HG03354 (cell line): Measurements from ENCODE around the gene GJE1.
"Not testable (repeated sequence)": the region's sequence is repeated elsewhere in the genome, so short reads cannot be mapped to it uniquely, and the experiment has no call there.

Source experiments
- ATAC-seq: cut with Tn5 transposase; IDR thresholded peaks from one replicate; pipeline ENCODE4 v1.9.1; 2021; ENCODE audit warnings: mild to moderate bottlenecking; ENCODE audit not compliant: unreplicated experiment, poor library complexity, severe bottlenecking

GJE1 gene

DNA sequence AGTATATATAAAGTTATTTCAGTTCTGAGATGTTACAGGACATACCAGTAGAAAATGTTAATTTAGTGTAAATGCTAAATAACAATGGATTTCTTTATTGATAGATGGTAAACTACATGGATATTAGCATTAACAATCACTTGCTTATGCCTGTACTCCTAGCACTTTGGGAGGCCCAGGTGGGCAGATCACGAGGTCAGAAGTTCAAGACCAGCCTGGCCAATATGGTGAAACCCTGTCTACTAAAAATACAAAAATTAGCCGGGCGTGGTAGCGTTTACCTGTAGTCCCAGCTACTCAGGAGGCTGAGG is 24.0 kb downstream of the GJE1 start:
- not testable (repeated sequence) for ATAC-seq

DNA sequence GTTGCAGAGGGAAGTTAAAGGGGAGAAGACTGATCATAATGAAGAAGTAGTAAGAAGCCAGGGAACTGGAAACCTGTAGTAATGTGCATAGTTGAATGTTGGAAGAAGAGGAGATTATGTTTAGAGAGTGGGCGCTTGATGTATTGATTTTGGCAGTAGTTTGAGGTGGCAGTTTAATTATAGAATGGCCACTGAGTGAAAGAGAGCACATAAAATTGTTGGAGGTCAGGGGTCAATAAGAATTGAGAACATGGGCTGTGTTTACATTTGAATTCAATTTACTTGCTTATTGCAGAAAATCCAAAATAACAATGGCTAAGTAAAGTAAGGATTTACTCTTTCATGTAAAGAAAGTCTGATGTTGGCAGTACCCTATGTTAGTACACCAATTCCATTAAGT is 30.1 kb downstream of the GJE1 start:
- ATAC-seq, result no peak

DNA sequence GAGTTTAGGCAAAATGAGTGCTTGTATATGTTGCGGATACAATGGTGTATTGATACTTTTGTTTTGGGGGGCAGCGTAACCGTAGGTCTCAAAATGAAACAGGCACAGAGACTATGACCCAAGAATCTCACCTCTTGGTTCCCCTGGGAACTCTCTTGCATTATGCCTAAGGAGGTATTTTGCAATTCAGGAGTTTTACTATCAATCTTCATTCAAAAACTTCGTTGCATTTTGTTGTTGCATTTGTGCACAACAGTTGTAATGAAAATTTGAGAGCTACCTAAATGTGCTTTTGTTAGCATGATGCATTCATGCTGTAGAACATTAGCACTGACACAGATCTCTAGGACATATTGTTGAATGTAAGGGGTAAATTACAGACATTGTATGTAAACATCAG is 32.5 kb downstream of the GJE1 start:
- no peak for ATAC-seq

DNA sequence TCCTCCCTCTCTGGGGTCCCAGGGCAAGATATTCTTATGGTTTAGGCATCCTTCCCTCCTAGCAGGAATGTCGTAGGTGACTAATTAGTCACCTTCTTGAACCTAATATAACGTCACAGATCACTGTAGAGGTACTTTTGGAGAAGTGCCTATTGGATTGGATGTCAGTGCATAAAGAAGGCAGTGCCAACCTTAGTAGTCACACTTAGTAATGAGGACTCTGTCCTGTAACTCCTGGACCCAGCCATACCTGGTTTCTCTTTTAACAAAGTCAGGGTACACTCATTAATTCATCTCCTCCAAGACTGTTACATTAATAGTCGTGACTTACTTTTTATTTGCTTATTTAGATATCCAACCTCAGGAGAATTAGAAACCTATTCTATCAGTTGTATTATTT is 34.3 kb downstream of the GJE1 start:
- no peak for ATAC-seq

DNA sequence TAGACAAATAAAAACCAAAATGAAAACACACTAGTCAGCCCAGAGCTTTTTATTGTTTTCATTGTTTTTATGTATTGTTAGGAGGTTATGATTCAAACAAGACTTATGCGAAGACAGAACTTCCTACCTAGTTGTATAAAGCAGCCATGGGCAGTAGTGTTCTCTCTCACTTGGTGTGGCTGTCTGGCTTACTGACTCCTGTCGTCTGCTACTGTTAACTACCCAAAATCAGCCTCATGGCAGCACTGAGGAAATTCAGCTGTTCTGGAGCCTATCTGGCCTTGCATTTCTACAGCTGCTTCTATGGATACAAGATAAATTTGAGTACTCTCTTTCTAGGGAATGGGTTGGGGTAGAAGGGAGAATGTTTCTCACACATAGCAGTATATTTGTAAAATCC is 34.8 kb downstream of the GJE1 start:
- no peak for ATAC-seq

DNA sequence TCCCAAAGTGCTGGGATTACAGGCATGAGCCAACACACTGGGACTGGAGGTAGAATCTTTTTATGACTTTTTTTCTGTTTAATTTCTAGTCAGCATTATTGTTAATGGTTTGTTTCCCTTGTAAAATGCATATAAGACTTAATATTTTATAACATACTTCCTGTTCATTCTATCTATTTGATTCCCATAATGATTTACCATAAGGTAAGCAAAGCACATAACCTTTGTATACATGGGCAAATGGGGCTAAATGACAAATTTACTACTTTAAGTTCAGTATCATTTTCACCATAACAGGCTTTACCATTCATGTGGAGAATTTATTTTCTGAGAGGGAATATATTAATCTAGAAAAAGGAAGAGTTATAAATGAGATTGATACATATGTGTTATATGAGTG is 38.6 kb downstream of the GJE1 start:
- no peak for ATAC-seq

DNA sequence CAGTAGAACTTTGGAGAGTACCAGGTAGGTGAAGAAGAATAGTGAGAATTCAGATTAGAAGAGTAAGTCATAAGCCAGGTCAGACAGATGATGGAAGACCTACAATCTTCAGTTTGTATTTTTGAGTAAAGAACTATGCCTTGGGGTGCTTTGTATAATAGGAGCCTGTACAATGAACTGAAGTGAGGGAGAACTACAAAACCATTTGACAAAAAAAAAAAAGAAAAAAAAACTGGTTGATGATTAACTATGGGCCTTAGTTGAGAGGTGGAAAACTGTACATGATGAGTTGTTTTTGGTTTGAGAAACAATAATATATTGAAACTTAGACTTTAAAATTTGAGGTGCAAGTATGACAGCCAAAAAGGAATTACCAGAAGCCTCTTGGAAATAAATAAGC is 40.0 kb downstream of the GJE1 start:
- no peak for ATAC-seq

DNA sequence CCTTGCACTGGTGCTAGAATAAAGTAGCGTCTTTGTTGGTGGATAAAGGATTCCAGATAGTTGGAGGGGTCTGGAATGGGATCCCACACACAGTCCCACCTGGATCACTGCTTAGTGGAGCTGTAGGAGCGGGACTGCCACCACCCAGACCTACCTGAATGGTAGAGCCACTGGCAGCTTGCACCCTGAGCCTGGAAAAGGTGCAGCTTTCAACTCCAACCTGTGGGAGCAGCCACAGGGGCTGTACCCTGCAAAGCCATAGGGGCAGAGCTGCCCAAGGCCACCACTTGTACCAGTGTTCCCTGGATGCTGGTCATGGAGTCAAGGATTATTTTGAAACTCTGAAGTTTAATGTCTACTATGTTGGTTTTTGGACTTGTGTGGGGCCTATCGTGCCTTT is 41.3 kb downstream of the GJE1 start:
- ATAC-seq, result no peak

DNA sequence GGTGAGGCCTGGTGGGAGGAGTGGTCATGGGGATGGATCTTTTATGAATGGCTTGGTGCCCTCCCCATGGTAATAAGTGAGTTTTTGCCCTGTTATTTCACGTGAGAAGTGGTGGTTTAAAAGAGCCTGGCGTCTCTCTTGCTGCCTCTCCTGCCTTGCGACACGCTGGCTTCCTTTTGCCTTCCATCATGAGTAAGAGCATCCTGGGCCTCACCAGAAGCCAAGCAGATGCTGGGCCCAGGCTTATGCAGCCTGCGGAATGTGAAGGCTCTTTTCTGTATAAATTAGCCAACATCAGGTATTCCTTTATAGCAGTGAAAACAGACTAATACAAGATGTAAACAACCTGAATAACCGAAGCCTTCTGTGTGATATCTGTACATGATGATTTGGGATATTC is 42.0 kb downstream of the GJE1 start:
- ATAC-seq, result no peak

DNA sequence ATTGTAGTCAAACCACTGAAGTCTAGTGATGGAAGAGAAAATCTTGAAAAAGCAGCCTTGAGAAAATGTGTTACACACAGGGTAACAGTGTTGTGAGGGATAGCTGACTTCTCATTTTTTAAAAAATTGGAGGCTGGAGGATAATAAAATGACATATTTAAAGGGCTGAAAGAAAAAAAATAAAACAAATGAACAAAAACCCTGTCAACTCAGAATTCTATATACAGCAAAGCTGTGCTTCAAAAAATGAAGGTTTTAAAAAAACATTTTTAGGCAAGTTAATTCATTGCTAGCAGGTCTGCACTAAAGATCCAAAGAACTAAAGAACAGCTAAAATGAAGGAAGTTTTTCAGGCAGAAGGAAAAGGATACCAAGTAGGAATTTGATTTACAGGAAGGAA is 45.4 kb downstream of the GJE1 start:
- ATAC-seq, result no peak

DNA sequence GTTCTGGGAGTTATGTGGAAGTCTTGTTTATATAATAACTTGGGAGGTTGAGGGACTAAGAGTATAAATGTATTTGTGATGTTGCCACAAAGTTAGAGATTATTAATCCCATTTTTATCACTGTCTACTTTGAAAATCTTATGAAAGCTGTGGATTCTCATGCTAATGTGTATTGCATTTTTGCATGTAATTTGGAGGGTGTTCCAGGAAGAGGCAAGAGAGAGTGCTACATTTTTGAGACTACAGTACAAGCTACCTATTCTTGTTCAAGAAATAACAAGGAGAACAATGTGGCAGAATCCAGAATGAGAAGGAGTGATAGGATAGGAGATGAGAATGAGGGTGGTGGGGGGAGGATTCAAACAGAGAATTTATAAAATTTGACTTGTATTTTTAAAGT is 49.3 kb downstream of the GJE1 start:
- ATAC-seq, result no peak

DNA sequence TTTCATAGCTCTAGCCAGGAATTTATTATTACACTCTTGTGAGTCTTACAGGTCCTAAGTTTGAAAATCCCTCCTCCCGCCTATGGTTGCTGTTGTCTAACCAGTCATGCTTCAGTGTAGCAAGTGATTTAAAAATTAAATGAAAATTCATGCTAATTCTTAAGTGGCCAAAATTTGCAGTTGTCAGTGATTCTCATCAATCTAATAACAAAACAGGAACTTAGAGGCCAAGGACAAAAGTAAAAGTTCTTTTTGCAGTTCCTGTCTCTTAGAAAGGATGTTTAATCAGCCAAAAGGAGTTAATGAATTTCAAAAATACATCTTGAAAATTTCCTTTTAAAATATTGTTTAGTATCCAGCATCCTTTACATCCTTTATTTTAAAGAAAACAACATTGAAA is 50.6 kb downstream of the GJE1 start:
- ATAC-seq, result no peak

DNA sequence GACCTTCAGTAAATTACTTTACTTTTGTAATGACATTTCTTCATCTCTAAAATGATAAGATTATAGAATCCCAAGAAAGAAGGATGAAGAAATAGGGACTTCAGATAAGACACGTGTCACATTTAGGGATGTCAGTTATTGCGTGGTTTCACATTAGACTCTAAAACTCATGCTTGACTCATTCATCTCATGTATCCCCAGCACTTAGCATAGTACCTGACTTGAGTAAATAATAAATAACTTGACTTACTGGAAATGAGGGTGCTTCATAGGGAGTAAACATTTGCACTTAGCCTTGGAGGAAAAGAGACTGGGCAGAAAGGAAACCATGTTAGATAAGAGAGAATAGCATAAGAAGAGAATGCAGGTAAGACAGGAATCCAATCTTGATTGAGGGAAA is 51.6 kb downstream of the GJE1 start:
- no peak for ATAC-seq
